Neural progenitor cell (in vitro differentiated cells): Measurements from ENCODE around the gene ARHGAP22. TPM values are rescaled to one million over a fixed set of nuclear protein-coding genes. Genes with fewer than 3 reads are reported as not detected.

Experiments used
- DNase-seq: peaks from one replicate; pipeline ENCODE4 v3.0.0-alpha.2; 2016; ENCODE audit warnings: low spot score
- H2AFZ ChIP-seq: fragments of 200-600 bp; sonication (generic); replicated peaks from 2 replicates; pipeline ENCODE4 v1.6.1; 2016; ENCODE audit warnings: antibody characterized with exemption
- H3F3A ChIP-seq: fragments of 200-600 bp; sonication (generic); 2 replicates; pipeline ENCODE4 v1.6.1; 2016; ENCODE audit warnings: antibody characterized with exemption, low read depth
- H3K27ac ChIP-seq: fragments of 200-600 bp; sonication (generic); 2 replicates; pipeline ENCODE4 v1.5.1; 2016; ENCODE audit warnings: mild to moderate bottlenecking
- H3K27me3 ChIP-seq: fragments of 200-600 bp; sonication (generic); 2 replicates; pipeline ENCODE4 v1.6.1; 2016; ENCODE audit warnings: mild to moderate bottlenecking, moderate library complexity
- H3K36me3 ChIP-seq: fragments of 200-600 bp; sonication (generic); 2 replicates; pipeline ENCODE4 v1.5.1; 2016
- H3K4me1 ChIP-seq: fragments of 200-600 bp; sonication (generic); 2 replicates; pipeline ENCODE4 v1.6.1; 2016; ENCODE audit warnings: mixed run types
- H3K4me2 ChIP-seq: fragments of 200-600 bp; sonication (generic); 2 replicates; pipeline ENCODE4 v1.6.1; 2016
- H3K4me3 ChIP-seq: fragments of 200-600 bp; sonication (generic); 2 replicates; pipeline ENCODE4 v1.5.1; 2016
- H3K79me2 ChIP-seq: fragments of 200-600 bp; sonication (generic); 2 replicates; pipeline ENCODE4 v1.6.1; 2016; ENCODE audit warnings: low read depth
- H3K9ac ChIP-seq: fragments of 200-600 bp; sonication (generic); 2 replicates; pipeline ENCODE4 v1.6.1; 2016
- H3K9me3 ChIP-seq: fragments of 200-600 bp; sonication (generic); 2 replicates; pipeline ENCODE4 v1.5.1; 2016; ENCODE audit warnings: low read depth
- H4K20me1 ChIP-seq: fragments of 200-600 bp; sonication (generic); 2 replicates; pipeline ENCODE4 v1.6.1; 2016; ENCODE audit warnings: low read depth
- H3K27ac Mint-ChIP-seq: 3 replicates; pipeline ENCODE4 v1.8.0; 2021; ENCODE audit warnings: mixed read lengths
- H3K27me3 Mint-ChIP-seq: 2 replicates; pipeline ENCODE4 v1.8.0; 2022; ENCODE audit warnings: low read depth, mild to moderate bottlenecking, inconsistent platforms, moderate library complexity, mixed read lengths; ENCODE audit not compliant: insufficient read depth
- H3K36me3 Mint-ChIP-seq: 3 replicates; pipeline ENCODE4 v1.8.0; 2021; ENCODE audit warnings: mixed read lengths
- H3K4me1 Mint-ChIP-seq: 3 replicates; pipeline ENCODE4 v1.8.0; 2021; ENCODE audit warnings: mixed read lengths
- H3K4me3 Mint-ChIP-seq: 3 replicates; pipeline ENCODE4 v1.8.0; 2021; ENCODE audit warnings: mild to moderate bottlenecking, moderate library complexity, mixed read lengths
- H3K9me3 Mint-ChIP-seq: 3 replicates; pipeline ENCODE4 v1.8.0; 2020; ENCODE audit warnings: mixed read lengths
- EZH2 ChIP-seq: fragments of 200-600 bp; sonication (generic); IDR thresholded peaks from 2 replicates; pipeline ENCODE4 v1.6.1; 2017; ENCODE audit warnings: antibody characterized with exemption, mild to moderate bottlenecking, moderate library complexity
- EZH2phosphoT487 ChIP-seq: fragments of 200-600 bp; sonication (generic); IDR thresholded peaks from 2 replicates; pipeline ENCODE4 v1.6.1; 2017; ENCODE audit warnings: antibody characterized with exemption
- total RNA-seq: library from RNA; depleted of rRNA; stranded (reverse); fragments of >200 nt; gene quantifications from 2 replicates; pipeline ENCODE4 v1.2.3, GENCODE V29; 2015; ENCODE audit warnings: low replicate concordance
- TF ChIP-seq, protein P1 (sequence below): fragments of 200-600 bp; sonication (generic); IDR thresholded peaks from 2 replicates; pipeline ENCODE4 v1.5.1; 2017; ENCODE audit warnings: antibody characterized with exemption, mild to moderate bottlenecking

ARHGAP22 gene
- total RNA-seq, 1 donor from 2014 or later, result 1.7 TPM

DNA sequence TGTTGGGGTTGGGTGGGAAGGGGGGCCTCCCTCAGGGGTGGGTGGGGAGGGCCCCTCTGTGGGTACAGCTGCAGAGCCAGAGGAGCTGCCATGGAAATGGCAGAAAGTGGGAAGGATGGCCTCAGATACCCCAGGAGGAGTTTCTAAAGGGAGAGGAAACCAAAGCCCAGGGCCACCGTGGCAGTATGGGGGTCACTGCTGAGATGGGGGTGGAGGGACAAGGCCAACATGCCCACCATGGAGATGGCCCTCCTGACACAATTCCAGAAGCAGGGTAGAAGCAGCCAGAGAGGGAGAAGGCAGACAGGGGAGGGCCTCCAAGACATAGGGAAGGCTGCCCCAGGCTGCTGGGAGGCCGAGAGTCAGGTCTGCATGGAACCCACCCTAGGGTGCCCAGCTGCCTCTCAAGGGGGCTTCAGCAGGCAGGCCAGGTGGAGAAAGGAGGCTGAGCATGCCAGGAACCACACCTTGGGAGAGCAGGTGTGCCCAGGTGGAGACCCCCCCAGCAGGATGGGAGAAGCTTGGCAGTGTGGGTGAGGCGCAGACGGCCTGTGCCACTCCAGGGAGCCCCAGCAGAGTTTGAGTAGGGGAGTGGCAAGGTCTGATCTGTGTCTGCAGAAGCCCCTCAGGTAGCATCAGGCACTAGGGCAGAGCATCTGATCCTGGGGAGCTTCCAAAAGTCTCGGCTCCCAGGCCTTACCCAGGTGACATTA is 146.8 kb downstream of the ARHGAP22 start:
- no peaks in the 10 kb centered on the region for H3K9me3 Mint-ChIP-seq
- Histone ChIP-seq H3K9me3 (no peaks in the 10 kb centered on the region), H3F3A (no peaks in the 10 kb centered on the region), H3K4me2 (no peak overlapping the region), H3K4me1 (peaks cover 6% of the 10 kb centered on the region), H3K27ac (no peak overlapping the region), H3K9ac (no peak overlapping the region), H3K27me3 (no peaks in the 10 kb centered on the region), H3K79me2 (no peaks in the 10 kb centered on the region), H4K20me1 (no peaks in the 10 kb centered on the region), H3K36me3 (no peaks in the 10 kb centered on the region), H2AFZ (no peak overlapping the region), H3K4me3 (no peak overlapping the region)
- H3K27ac Mint-ChIP-seq, result no peak overlapping the region
- H3K4me3 Mint-ChIP-seq, result no peak overlapping the region
- TF ChIP-seq EZH2, result no peak
- TF ChIP-seq, protein P1, sequence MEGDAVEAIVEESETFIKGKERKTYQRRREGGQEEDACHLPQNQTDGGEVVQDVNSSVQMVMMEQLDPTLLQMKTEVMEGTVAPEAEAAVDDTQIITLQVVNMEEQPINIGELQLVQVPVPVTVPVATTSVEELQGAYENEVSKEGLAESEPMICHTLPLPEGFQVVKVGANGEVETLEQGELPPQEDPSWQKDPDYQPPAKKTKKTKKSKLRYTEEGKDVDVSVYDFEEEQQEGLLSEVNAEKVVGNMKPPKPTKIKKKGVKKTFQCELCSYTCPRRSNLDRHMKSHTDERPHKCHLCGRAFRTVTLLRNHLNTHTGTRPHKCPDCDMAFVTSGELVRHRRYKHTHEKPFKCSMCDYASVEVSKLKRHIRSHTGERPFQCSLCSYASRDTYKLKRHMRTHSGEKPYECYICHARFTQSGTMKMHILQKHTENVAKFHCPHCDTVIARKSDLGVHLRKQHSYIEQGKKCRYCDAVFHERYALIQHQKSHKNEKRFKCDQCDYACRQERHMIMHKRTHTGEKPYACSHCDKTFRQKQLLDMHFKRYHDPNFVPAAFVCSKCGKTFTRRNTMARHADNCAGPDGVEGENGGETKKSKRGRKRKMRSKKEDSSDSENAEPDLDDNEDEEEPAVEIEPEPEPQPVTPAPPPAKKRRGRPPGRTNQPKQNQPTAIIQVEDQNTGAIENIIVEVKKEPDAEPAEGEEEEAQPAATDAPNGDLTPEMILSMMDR, result no peak
- TF ChIP-seq EZH2phosphoT487, result no peak
- H3K4me1 Mint-ChIP-seq, result peaks cover 2% of the 10 kb centered on the region
- no peak for DNase-seq
- H3K27me3 Mint-ChIP-seq, result no peaks in the 10 kb centered on the region
- H3K36me3 Mint-ChIP-seq, result no peaks in the 10 kb centered on the region

DNA sequence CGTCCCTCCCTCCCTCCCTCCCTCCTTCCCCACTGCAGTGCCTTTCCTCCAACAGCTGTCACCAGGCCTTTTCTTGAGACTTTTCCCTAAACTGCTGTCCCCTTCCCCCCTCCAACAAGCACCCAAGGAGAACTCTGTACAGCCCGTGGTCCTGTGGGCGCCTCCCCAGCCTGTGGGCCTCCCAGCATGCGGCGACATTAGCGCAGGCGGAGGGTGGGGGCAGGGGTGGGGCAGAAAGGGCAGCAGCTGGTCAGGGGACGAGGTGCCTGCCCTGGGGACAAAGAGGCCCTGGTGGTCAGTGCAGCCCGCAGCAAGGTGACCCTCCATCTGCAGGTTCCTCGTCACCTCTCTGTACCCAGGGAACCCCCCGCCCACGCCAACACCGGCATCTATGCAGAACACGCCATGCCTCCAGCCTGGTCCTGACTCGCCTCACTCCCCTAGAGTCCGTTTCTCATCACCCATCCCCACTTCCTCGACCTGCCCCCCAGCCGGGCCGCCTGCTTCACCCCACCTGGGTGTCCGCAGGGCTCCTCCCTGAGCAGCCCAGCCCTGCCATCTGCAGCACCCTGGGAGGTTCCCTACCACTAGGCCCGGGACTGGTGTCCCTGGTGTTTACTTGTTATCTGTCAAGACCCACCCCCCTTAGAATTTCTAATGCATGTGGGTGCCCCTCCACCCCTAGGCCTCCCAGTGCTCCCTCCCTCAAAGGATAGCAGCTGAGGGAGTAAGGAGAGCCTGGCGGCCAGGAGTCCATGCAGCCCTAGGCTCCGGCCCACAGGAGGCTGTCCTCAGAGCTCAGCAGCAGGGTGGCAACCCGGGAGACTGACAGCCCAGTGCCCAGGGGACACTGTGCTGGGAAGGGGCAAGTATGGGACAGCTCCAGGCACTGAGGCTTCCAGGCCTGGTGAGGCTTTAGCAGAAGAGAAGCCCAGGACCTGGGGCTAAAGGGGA is 147.8 kb downstream of the ARHGAP22 start:
- no peak for DNase-seq
- no peaks in the 10 kb centered on the region for H3K36me3 ChIP-seq
- H3K4me2 ChIP-seq, result no peak overlapping the region
- no peak overlapping the region for H3K27ac Mint-ChIP-seq
- H4K20me1 ChIP-seq, result no peaks in the 10 kb centered on the region
- no peaks in the 10 kb centered on the region for H3F3A ChIP-seq
- no peak overlapping the region for H3K27ac ChIP-seq
- H3K9ac ChIP-seq, result no peak overlapping the region
- H3K79me2 ChIP-seq, result no peaks in the 10 kb centered on the region
- no peaks in the 10 kb centered on the region for H3K36me3 Mint-ChIP-seq
- no peak overlapping the region for H3K4me3 Mint-ChIP-seq
- no peak overlapping the region for H3K4me3 ChIP-seq
- H2AFZ ChIP-seq, result no peak overlapping the region
- no peaks in the 10 kb centered on the region for H3K9me3 ChIP-seq
- H3K9me3 Mint-ChIP-seq, result no peaks in the 10 kb centered on the region
- TF ChIP-seq EZH2phosphoT487 (no peak), EZH2 (no peak)
- TF ChIP-seq, protein P1, result no peak
- H3K27me3 Mint-ChIP-seq, result no peaks in the 10 kb centered on the region
- no peaks in the 10 kb centered on the region for H3K27me3 ChIP-seq
- peaks cover 2% of the 10 kb centered on the region for H3K4me1 Mint-ChIP-seq
- peaks cover 6% of the 10 kb centered on the region for H3K4me1 ChIP-seq

DNA sequence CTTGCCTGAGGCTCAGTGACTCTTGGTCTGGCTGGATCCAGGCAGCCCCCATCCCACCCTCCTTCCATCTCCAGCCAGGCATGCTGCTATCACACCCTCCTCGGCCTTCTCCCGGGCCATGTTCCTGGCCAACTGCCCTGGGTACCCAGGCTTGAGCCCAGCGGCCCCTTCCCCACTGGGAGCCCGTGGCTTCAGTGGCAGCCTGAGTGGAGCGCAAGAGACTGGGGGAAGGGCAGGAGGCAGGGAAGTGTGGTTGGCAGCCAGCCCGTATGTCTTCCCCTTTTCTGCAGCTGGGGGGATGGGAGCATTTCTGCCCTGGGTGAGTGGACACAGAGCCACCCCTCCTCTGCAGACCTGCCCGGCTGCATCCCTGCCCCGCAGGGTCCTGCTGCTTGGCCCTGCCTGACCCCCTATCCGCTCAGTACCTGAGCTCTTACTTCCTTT is 148.5 kb downstream of the ARHGAP22 start:
- Histone ChIP-seq H3K4me1 (peaks cover 6% of the 10 kb centered on the region), H4K20me1 (no peaks in the 10 kb centered on the region), H3K4me3 (no peak overlapping the region), H3K9ac (no peak overlapping the region), H3K36me3 (no peaks in the 10 kb centered on the region), H3K9me3 (no peaks in the 10 kb centered on the region), H3K4me2 (no peak overlapping the region), H3F3A (no peaks in the 10 kb centered on the region), H2AFZ (no peak overlapping the region), H3K27me3 (no peaks in the 10 kb centered on the region), H3K27ac (no peak overlapping the region), H3K79me2 (no peaks in the 10 kb centered on the region)
- Mint-ChIP-seq H3K27me3 (no peaks in the 10 kb centered on the region), H3K4me3 (no peak overlapping the region), H3K9me3 (no peaks in the 10 kb centered on the region), H3K36me3 (no peaks in the 10 kb centered on the region), H3K4me1 (peaks cover 2% of the 10 kb centered on the region), H3K27ac (no peak overlapping the region)
- TF ChIP-seq EZH2phosphoT487, result no peak
- TF ChIP-seq EZH2, result no peak
- TF ChIP-seq, protein P1, result no peak
- no peak for DNase-seq
